ENCODE measurements around the gene ING3. TPM values are rescaled to one million over a fixed set of nuclear protein-coding genes. Genes with fewer than 3 reads are reported as not detected.

The ING3 gene
- polyA plus RNA-seq, 1 of the 3 experiments (the other 2 are of a cell fraction) = 8.3 TPM

- CTCF ChIA-PET = interaction anchor here (1.1 to 8.0 kb wide), 4 partner anchors 9 to 110 kb away, joined by 3 to 73 read pairs (median 4); partner anchors contain the start of gene CPED1
Observed at GRCh38 chr7:120997882-120998474, 47.4 kb downstream of the ING3 start.

More at GRCh38 chr7:120997882-120998474, 47.4 kb downstream of the ING3 start:
- POLR2A ChIA-PET = interaction anchor here (0.6 kb wide), 1 partner anchor 48 kb away, joined by 3 read pairs; the partner anchor contains the start of gene ING3
- Histone ChIP-seq H3K79me2 (ENCODE audit: insufficient read depth) (peaks cover 6% of the 10 kb centered on the region; the same call in 1 of the 2 replicates), H3K27ac (ENCODE audit: low read depth in 2 of 2, low read length in 1 of 2) (no peak overlapping the region), H3K36me3 (replicated peaks in 1 of 2; ENCODE audit: control insufficient read depth in 1 of 2, insufficient read depth in 2 of 2, low read length in 1 of 2) (no peaks in the 10 kb centered on the region), H3K9me3 (no peaks in the 10 kb centered on the region), H3K9me2 (no peaks in the 10 kb centered on the region), H4K20me1 (ENCODE audit: insufficient read depth) (no peaks in the 10 kb centered on the region), H3K4me1 (ENCODE audit: control insufficient read depth in 1 of 2, insufficient read depth in 2 of 2, low read depth in 1 of 2, low read length in 1 of 2) (peaks cover 12 to 43% of the 10 kb centered on the region in 2 experiments; a peak in 3 of 4 replicates), H2AFZ (ENCODE audit: low read depth) (no peak overlapping the region), H3F3A (replicated peaks; ENCODE audit: insufficient read depth) (peaks cover 30% of the 10 kb centered on the region), H3K4me3 (ENCODE audit: low read depth in 2 of 2, low read length in 1 of 2) (no peak overlapping the region), H3K27me3 (ENCODE audit: insufficient read depth) (no peaks in the 10 kb centered on the region), H3K4me2 (no peak overlapping the region), H3K9ac (no peak overlapping the region)
- WGBS (ENCODE audit: low lambda C conversion rate) = 80% methylated on average over 7 of the region's 7 CpGs
- no peak for DNase-seq
- TF ChIP-seq EP300 (IDR thresholded peaks at IDR 0.05; ENCODE audit: borderline replicate concordance in 1 of 2, low read depth in 1 of 2, low read length in 1 of 2) = no peak
- TF ChIP-seq MAX (IDR thresholded peaks at IDR 0.05; ENCODE audit: low read depth) = no peak
- no peak for TF ChIP-seq CHD2 (IDR thresholded peaks at IDR 0.05; ENCODE audit: low read length, partially characterized antibody)
- TF ChIP-seq YY1 (IDR thresholded peaks at IDR 0.05; ENCODE audit: low read depth) = no peak
- no peak for TF ChIP-seq FOSL2 (IDR thresholded peaks at IDR 0.05; ENCODE audit: borderline replicate concordance, low read depth)
- TF ChIP-seq MXI1 (IDR thresholded peaks at IDR 0.05; ENCODE audit: low read depth, low read length) = no peak
- TF ChIP-seq RAD21 (IDR thresholded peaks at IDR 0.05; ENCODE audit: low read length) = no peak
- no peak for TF ChIP-seq SMC3 (IDR thresholded peaks at IDR 0.05; ENCODE audit: low read depth, low read length)
- TF ChIP-seq GATA2 (CRISPR knock-in tag; IDR thresholded peaks at IDR 0.05) = no peak
- no peak for TF ChIP-seq EZH2phosphoT487 (IDR thresholded peaks at IDR 0.05; ENCODE audit: borderline replicate concordance, low read depth)
- TF ChIP-seq TEAD4 (IDR thresholded peaks at IDR 0.05; ENCODE audit: borderline replicate concordance, insufficient read depth) = no peak
- TF ChIP-seq TAF1 (IDR thresholded peaks at IDR 0.05; ENCODE audit: borderline replicate concordance, low read depth, low read length) = no peak
- no peak for TF ChIP-seq CTCF (IDR thresholded peaks at IDR 0.05)
- no peak for TF ChIP-seq RXRA (IDR thresholded peaks at IDR 0.05; ENCODE audit: borderline replicate concordance, low read depth)
- no peak for TF ChIP-seq JUND (IDR thresholded peaks at IDR 0.05)
- TF ChIP-seq SIN3A (IDR thresholded peaks at IDR 0.05; ENCODE audit: borderline replicate concordance, low read depth, low read length) = no peak
- TF ChIP-seq PBX3 (IDR thresholded peaks at IDR 0.05) = no peak
- TF ChIP-seq MEF2A (IDR thresholded peaks at IDR 0.05; ENCODE audit: borderline replicate concordance, low read depth) = no peak

All from SK-N-SH (cell line).